DOHH2 (cell line): ENCODE data around the gene RHCE.
"Not testable (repeated sequence)": the region's sequence is repeated elsewhere in the genome, so short reads cannot be mapped to it uniquely, and the experiment has no call there.

Experiments used
- H3F3A ChIP-seq: fragments of 200-600 bp; sonication (generic), shearing (Covaris generic); 2 replicates; pipeline ENCODE4 v1.6.0; 2016; ENCODE audit warnings: antibody characterized with exemption, mild to moderate bottlenecking; ENCODE audit not compliant: control insufficient read depth, insufficient read depth
- H3K27ac ChIP-seq: fragments of 200-600 bp; sonication (generic); 2 replicates; pipeline ENCODE4 v1.5.1; 2014; ENCODE audit warnings: low read depth, mild to moderate bottlenecking, low read length, moderate library complexity
- H3K27me3 ChIP-seq: fragments of 200-600 bp; sonication (generic); 2 replicates; pipeline ENCODE4 v1.6.1; 2014; ENCODE audit warnings: mild to moderate bottlenecking, low read length, mixed read lengths; ENCODE audit not compliant: control insufficient read depth
- H3K36me3 ChIP-seq: fragments of 200-600 bp; sonication (generic); 2 replicates; pipeline ENCODE4 v1.6.1; 2014; ENCODE audit warnings: mild to moderate bottlenecking, low read length, moderate library complexity, mixed read lengths; ENCODE audit not compliant: control insufficient read depth
- H3K4me1 ChIP-seq: fragments of 200-600 bp; sonication (generic); 2 replicates; pipeline ENCODE4 v1.6.1; 2014; ENCODE audit warnings: mild to moderate bottlenecking, low read length, mixed read lengths; ENCODE audit not compliant: control insufficient read depth
- H3K4me2 ChIP-seq: fragments of 200-600 bp; sonication (generic); 2 replicates; pipeline ENCODE4 v1.6.0; 2014; ENCODE audit warnings: mild to moderate bottlenecking, low read length, moderate library complexity
- H3K4me3 ChIP-seq: fragments of 200-600 bp; sonication (generic); 2 replicates; pipeline ENCODE4 v1.5.1; 2014; ENCODE audit warnings: mild to moderate bottlenecking, low read length, mixed read lengths
- H3K79me2 ChIP-seq: fragments of 200-600 bp; sonication (generic); 2 replicates; pipeline ENCODE4 v1.6.1; 2014; ENCODE audit warnings: mild to moderate bottlenecking, low read length, mixed read lengths; ENCODE audit not compliant: control insufficient read depth
- H3K9me2 ChIP-seq: fragments of 200-600 bp; sonication (generic); replicated peaks from 2 replicates; pipeline ENCODE4 v1.6.1; 2014; ENCODE audit warnings: mild to moderate bottlenecking, low read length, mixed read lengths; ENCODE audit not compliant: control insufficient read depth
- H3K9me3 ChIP-seq: fragments of 200-600 bp; sonication (generic); 2 replicates; pipeline ENCODE4 v1.6.1; 2014; ENCODE audit warnings: antibody characterized with exemption, low read length, mixed read lengths; ENCODE audit not compliant: control insufficient read depth, insufficient read depth
- H4K20me1 ChIP-seq: fragments of 200-600 bp; sonication (generic); 2 replicates; pipeline ENCODE4 v1.6.0; 2014; ENCODE audit warnings: low read depth, mild to moderate bottlenecking, antibody characterized with exemption, low read length, moderate library complexity; ENCODE audit not compliant: control insufficient read depth, insufficient read depth
- CTCF ChIP-seq: fragments of 200-600 bp; sonication (generic); IDR thresholded peaks from one replicate; pipeline ENCODE4 v1.5.1; 2014; ENCODE audit warnings: antibody characterized with exemption, mild to moderate bottlenecking, low read depth, low read length; ENCODE audit not compliant: poor library complexity, severe bottlenecking
- EZH2phosphoT487 ChIP-seq: fragments of 200-600 bp; sonication (generic); IDR thresholded peaks from 2 replicates; pipeline ENCODE4 v1.6.1; 2017; ENCODE audit warnings: borderline replicate concordance, mild to moderate bottlenecking, antibody characterized with exemption, low read length, moderate library complexity, mixed read lengths

Gene RHCE

GRCh38 chr1:25371757-25372156, 48.9 kb downstream of the RHCE start:
- not testable (repeated sequence) for H3K27ac ChIP-seq

GRCh38 chr1:25369691-25370271, 50.8 kb downstream of the RHCE start:
- H3K79me2 ChIP-seq, H3K4me2 ChIP-seq, H3K27me3 ChIP-seq, H3K4me3 ChIP-seq, H3F3A ChIP-seq, H3K9me3 ChIP-seq, H3K36me3 ChIP-seq, H4K20me1 ChIP-seq, H3K27ac ChIP-seq, H3K4me1 ChIP-seq, H3K9me2 ChIP-seq: not testable (repeated sequence)

More at GRCh38 chr1:25371757-25372156, 48.9 kb downstream of the RHCE start:
- H3K27me3 ChIP-seq, H4K20me1 ChIP-seq, H3K9me3 ChIP-seq, H3K79me2 ChIP-seq, H3K36me3 ChIP-seq, H3K4me1 ChIP-seq, H3K4me3 ChIP-seq, H3F3A ChIP-seq, H3K4me2 ChIP-seq, H3K9me2 ChIP-seq: not testable (repeated sequence)

- no peaks in the 10 kb centered on the region for H3K36me3 ChIP-seq
- H3K4me2 ChIP-seq, result no peak overlapping the region
- no peaks in the 10 kb centered on the region for H3K27me3 ChIP-seq
- H3F3A ChIP-seq, result no peaks in the 10 kb centered on the region
- no peaks in the 10 kb centered on the region for H4K20me1 ChIP-seq
- no peak overlapping the region for H3K27ac ChIP-seq
- H3K4me1 ChIP-seq, result no peaks in the 10 kb centered on the region
- H3K79me2 ChIP-seq, result no peaks in the 10 kb centered on the region
- H3K4me3 ChIP-seq, result no peak overlapping the region
- H3K9me2 ChIP-seq, result no peaks in the 10 kb centered on the region
- no peaks in the 10 kb centered on the region for H3K9me3 ChIP-seq
- no peak for TF ChIP-seq CTCF
- TF ChIP-seq EZH2phosphoT487, result no peak
These were observed 51.4 kb downstream of the RHCE start for GRCh38 chr1:25369241-25369640.

- not testable (repeated sequence) for H3K4me2 ChIP-seq, H3K27ac ChIP-seq, H3K4me1 ChIP-seq, H4K20me1 ChIP-seq, H3K27me3 ChIP-seq, H3K9me3 ChIP-seq, H3K79me2 ChIP-seq, H3K4me3 ChIP-seq, H3F3A ChIP-seq, H3K9me2 ChIP-seq
- peaks cover 35% of the 10 kb centered on the region for H3K36me3 ChIP-seq
These were observed 57.7 kb downstream of the RHCE start for GRCh38 chr1:25362634-25363559.

- H3K27me3 ChIP-seq, result no peaks in the 10 kb centered on the region
- H3K4me1 ChIP-seq, result no peaks in the 10 kb centered on the region
- no peak overlapping the region for H3K27ac ChIP-seq
- no peaks in the 10 kb centered on the region for H4K20me1 ChIP-seq
- no peaks in the 10 kb centered on the region for H3K79me2 ChIP-seq
- no peak overlapping the region for H3K4me3 ChIP-seq
- H3K9me3 ChIP-seq, result no peaks in the 10 kb centered on the region
- no peak for TF ChIP-seq EZH2phosphoT487
- peaks cover 39% of the 10 kb centered on the region for H3K36me3 ChIP-seq
- no peaks in the 10 kb centered on the region for H3K9me2 ChIP-seq
- H3F3A ChIP-seq, result no peaks in the 10 kb centered on the region
- H3K4me2 ChIP-seq, result no peak overlapping the region
These were observed 58.7 kb downstream of the RHCE start for GRCh38 chr1:25361901-25362300.
